ENCODE results near the gene EIF4G3.

DNA sequence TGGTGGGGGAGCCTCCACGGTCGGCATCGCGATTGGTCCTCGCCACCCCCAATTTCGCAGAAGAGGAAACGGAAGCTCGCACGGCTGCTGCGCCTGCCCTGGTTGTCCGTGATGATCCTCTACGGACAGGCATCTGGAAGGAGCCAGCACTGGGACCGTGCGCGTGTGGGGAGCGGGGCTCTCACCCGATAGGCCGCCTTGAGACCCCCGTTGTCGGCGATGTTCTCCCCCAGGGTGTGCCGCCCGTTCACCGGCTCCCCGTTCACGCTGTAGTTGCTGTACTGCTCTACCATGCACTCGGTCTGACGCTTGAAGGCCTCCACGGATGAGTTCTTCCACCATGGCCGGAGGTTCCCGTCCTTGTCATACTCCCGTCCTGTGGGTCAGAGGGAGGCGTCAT, 48.4 kb upstream of the EIF4G3 start:
- no peak for TF ChIP-seq POLR2A (IDR thresholded peaks at IDR 0.05)
- TF ChIP-seq, protein P1, sequence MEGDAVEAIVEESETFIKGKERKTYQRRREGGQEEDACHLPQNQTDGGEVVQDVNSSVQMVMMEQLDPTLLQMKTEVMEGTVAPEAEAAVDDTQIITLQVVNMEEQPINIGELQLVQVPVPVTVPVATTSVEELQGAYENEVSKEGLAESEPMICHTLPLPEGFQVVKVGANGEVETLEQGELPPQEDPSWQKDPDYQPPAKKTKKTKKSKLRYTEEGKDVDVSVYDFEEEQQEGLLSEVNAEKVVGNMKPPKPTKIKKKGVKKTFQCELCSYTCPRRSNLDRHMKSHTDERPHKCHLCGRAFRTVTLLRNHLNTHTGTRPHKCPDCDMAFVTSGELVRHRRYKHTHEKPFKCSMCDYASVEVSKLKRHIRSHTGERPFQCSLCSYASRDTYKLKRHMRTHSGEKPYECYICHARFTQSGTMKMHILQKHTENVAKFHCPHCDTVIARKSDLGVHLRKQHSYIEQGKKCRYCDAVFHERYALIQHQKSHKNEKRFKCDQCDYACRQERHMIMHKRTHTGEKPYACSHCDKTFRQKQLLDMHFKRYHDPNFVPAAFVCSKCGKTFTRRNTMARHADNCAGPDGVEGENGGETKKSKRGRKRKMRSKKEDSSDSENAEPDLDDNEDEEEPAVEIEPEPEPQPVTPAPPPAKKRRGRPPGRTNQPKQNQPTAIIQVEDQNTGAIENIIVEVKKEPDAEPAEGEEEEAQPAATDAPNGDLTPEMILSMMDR (IDR thresholded peaks at IDR 0.05) = no peak

Data from esophagus squamous epithelium (tissue), 4 donors.